ENCODE data around the gene NPEPL1. TPM values are rescaled to one million over a fixed set of nuclear protein-coding genes. Genes with fewer than 3 reads are reported as not detected.

NPEPL1 gene
- total RNA-seq, 1 experiment from 2014 or later, result 44.7 TPM

- no peaks in the 10 kb centered on the region for H3K27me3 ChIP-seq
- peaks cover 74% of the 10 kb centered on the region for H3K36me3 ChIP-seq
- no peak for DNase-seq
- H3K9me3 ChIP-seq, result no peaks in the 10 kb centered on the region
- H3K4me3 ChIP-seq, result no peak overlapping the region
Measured at GRCh38 chr20:58669287-58670006, 23.2 kb upstream of the NPEPL1 start.

GRCh38 chr20:58670102-58670501 is 22.5 kb upstream of the NPEPL1 start:
- Histone ChIP-seq H3K4me3 (no peak overlapping the region), H3K27me3 (no peaks in the 10 kb centered on the region), H3K36me3 (peaks cover 76% of the 10 kb centered on the region), H3K9me3 (no peaks in the 10 kb centered on the region)
- DNase-seq, result no peak

GRCh38 chr20:58670659-58671058 is 21.9 kb upstream of the NPEPL1 start:
- no peaks in the 10 kb centered on the region for H3K9me3 ChIP-seq
- peaks cover 82% of the 10 kb centered on the region for H3K36me3 ChIP-seq
- no peak overlapping the region for H3K4me3 ChIP-seq
- no peak for DNase-seq
- H3K27me3 ChIP-seq, result no peaks in the 10 kb centered on the region

DNA sequence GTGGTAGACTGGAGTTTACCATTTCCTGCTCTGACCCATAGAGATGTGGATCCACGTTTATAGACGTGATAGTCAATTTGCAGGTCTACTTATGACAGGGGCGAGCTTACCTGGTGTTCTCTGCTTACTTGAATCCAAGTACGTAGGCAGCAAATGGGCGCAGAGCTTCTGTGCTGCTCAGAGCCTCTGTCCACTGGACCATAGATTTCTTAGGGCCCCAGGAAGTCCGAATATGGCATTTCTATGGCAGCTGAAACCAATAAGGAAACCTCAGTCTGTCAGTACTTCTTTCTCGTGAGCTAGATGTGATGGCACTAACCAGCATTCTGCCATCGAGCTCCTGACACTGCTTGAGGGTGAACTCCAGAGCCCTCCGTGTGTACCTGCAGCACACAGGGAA is 19.5 kb upstream of the NPEPL1 start:
- peaks cover 88% of the 10 kb centered on the region for H3K36me3 ChIP-seq
- H3K4me3 ChIP-seq, result no peak overlapping the region
- DNase-seq, result no peak
- no peaks in the 10 kb centered on the region for H3K9me3 ChIP-seq
- no peaks in the 10 kb centered on the region for H3K27me3 ChIP-seq

- Histone ChIP-seq H3K36me3 (peaks cover 87% of the 10 kb centered on the region), H3K27me3 (no peaks in the 10 kb centered on the region)
- no peak for DNase-seq
Measured at GRCh38 chr20:58675146-58675584, 17.4 kb upstream of the NPEPL1 start.

DNA sequence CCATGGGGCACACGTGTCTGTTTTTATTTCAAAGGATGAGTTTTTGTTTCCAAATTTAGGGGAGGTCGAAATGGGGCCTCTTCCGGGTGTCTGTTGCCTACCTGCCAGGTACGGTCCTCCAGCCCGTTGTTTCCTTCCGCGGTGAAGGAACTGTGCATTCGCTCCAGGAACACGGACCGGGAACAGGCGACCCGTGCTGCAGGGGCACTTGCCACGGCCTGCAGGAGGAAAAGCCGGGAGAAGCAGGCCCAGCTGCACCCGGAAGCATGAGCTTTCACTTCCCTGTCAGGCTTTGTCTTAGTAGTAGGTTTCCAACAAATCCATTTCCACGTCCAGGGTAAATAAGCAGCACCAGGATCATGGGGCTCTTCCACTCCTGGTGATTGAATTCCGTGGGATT is 17.0 kb upstream of the NPEPL1 start:
- Histone ChIP-seq H3K4me3 (no peak overlapping the region), H3K9me3 (no peaks in the 10 kb centered on the region), H3K36me3 (peaks cover 85% of the 10 kb centered on the region), H3K27me3 (no peaks in the 10 kb centered on the region)
- no peak for DNase-seq

More at GRCh38 chr20:58675146-58675584, 17.4 kb upstream of the NPEPL1 start:
- Histone ChIP-seq H3K9me3 (no peaks in the 10 kb centered on the region), H3K4me3 (no peak overlapping the region)

GRCh38 chr20:58676161-58676560 is 16.4 kb upstream of the NPEPL1 start:
- Histone ChIP-seq H3K36me3 (peaks cover 84% of the 10 kb centered on the region), H3K27me3 (no peaks in the 10 kb centered on the region), H3K4me3 (no peak overlapping the region), H3K9me3 (no peaks in the 10 kb centered on the region)
- DNase-seq, result no peak

DNA sequence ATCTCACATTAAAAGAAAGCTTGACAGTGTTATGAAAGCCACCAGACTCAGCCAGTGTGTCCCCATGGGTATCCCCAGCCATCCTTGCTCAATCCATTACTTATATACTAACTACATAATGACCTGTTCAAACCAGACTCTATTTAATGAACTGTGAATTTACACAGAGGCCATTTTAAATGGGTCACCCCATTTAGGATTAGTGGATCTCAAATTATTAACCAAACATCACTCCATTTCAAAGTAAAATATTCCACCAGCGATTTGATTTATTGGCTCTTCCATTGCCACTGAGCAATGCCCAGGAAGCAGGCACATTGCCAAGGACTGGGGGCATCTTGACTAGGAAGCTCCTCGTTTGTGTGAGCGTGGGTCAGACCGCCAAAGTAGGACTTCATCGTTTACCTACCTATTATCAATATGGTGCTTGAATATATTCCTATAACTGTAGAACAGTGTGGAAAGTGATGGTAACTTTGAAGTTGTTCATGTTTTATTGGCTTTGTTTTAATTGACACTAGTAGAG is 15.5 kb upstream of the NPEPL1 start:
- no peak for DNase-seq
- no peak overlapping the region for H3K4me3 ChIP-seq
- H3K9me3 ChIP-seq, result no peaks in the 10 kb centered on the region
- H3K36me3 ChIP-seq, result peaks cover 78% of the 10 kb centered on the region
- no peaks in the 10 kb centered on the region for H3K27me3 ChIP-seq

DNA sequence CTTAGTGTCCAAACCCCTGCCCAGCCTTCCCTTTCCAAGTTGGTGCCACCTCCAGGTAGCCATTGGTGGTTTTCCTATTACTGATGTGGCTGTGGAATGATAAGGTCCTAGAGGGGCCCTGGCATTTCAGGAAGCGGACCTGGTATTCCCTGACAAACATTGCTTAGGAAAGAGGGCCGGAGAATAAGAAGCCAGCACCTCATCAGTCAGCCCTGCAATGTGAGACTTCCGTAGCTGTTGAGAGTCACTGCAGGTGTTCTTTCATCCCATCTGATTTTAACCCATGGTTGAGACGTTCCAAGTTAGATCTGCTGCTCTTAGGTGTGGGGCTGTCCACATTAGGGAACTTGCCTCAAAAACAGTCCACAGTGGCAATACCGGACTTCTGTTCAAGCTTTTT is 14.8 kb upstream of the NPEPL1 start:
- no peaks in the 10 kb centered on the region for H3K9me3 ChIP-seq
- no peak overlapping the region for H3K4me3 ChIP-seq
- H3K27me3 ChIP-seq, result no peaks in the 10 kb centered on the region
- no peak for DNase-seq
- H3K36me3 ChIP-seq, result peaks cover 74% of the 10 kb centered on the region

DNA sequence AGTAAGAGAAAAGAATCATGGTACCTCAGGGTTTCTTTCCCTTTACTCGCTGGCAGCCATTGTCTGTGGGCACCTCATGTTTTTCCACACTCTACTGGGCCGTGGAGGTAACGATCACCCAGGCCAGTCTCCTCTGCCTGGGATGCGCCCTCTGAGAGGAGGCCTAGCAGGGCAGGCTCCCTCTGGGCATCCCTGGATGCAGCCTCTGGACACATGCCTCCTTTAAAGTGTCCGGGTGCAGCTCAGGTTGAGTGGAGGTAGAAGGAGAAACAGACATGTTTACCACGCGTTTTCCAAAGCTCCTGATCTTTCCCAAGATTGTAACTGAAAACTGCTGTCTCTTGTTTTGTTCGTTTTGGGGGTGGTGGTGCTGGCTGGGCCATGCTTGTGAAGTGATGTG is 13.8 kb upstream of the NPEPL1 start:
- Histone ChIP-seq H3K9me3 (no peaks in the 10 kb centered on the region), H3K27me3 (no peaks in the 10 kb centered on the region), H3K4me3 (no peak overlapping the region), H3K36me3 (peaks cover 64% of the 10 kb centered on the region)
- DNase-seq, result no peak

GRCh38 chr20:58682656-58683531 is 9.7 kb upstream of the NPEPL1 start:
- Histone ChIP-seq H3K36me3 (peaks cover 23% of the 10 kb centered on the region), H3K27me3 (no peaks in the 10 kb centered on the region), H3K9me3 (no peaks in the 10 kb centered on the region), H3K4me3 (no peak overlapping the region)
- no peak for DNase-seq

DNA sequence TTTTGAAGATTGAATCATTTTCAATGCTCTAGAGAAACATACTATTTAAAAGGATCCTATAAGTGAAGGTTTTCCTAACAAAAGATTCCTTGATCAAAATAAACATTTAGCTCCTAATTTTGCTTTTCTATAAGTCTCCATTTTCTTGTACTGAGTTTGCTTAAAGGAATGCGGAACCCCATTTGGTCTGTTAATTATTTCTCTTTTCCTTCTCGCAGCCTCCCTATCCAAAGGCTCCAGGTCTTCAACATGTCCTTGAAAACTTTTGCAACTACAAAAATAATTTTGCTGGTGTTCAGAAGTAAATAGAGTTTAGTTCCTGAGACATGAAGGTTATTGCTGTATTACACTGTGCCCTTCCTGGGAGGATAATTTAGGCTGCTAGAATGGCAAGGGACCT is 8.3 kb upstream of the NPEPL1 start:
- Histone ChIP-seq H3K27me3 (no peaks in the 10 kb centered on the region), H3K9me3 (no peaks in the 10 kb centered on the region), H3K4me3 (no peak overlapping the region), H3K36me3 (peaks cover 14% of the 10 kb centered on the region)
- DNase-seq, result no peak

DNA sequence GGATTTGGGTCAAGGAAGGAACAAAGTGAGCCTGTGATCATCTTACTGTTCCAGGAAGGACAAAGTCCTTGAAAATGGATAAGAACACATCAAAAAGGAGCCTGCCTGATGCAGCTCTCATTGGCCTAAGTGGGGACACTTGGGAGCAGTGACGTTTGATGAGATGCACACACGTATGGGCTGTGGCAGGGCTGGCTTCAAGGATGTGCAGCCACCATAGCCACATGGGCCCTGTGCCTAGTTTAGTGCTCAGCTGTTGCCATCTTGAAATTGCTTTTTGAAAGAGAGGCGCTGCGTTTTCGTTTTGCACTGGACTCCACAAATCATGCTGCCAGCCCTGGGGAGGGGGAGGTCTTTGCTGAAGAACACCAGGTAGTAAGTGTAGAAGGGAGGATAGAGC is 6.6 kb upstream of the NPEPL1 start:
- H3K27me3 ChIP-seq, result no peaks in the 10 kb centered on the region
- no peaks in the 10 kb centered on the region for H3K9me3 ChIP-seq
- DNase-seq, result no peak
- no peak overlapping the region for H3K4me3 ChIP-seq
- peaks cover under 1% of the 10 kb centered on the region; the same call in 1 of the 2 replicates for H3K36me3 ChIP-seq

GRCh38 chr20:58688414-58688813 is 4.2 kb upstream of the NPEPL1 start:
- H3K4me3 ChIP-seq, result no peak overlapping the region
- H3K9me3 ChIP-seq, result peaks cover 4% of the 10 kb centered on the region; the same call in 1 of the 2 replicates
- no peak for DNase-seq
- H3K36me3 ChIP-seq, result peaks cover 5% of the 10 kb centered on the region
- H3K27me3 ChIP-seq, result no peaks in the 10 kb centered on the region

GRCh38 chr20:58688840-58689239 is 3.8 kb upstream of the NPEPL1 start:
- Histone ChIP-seq H3K27me3 (no peaks in the 10 kb centered on the region), H3K36me3 (peaks cover 8% of the 10 kb centered on the region), H3K4me3 (no peak overlapping the region), H3K9me3 (peaks cover 4% of the 10 kb centered on the region; the same call in 1 of the 2 replicates)
- no peak for DNase-seq

- no peak for DNase-seq
- Histone ChIP-seq H3K27me3 (no peaks in the 10 kb centered on the region), H3K36me3 (peaks cover 9% of the 10 kb centered on the region), H3K9me3 (peaks cover 4% of the 10 kb centered on the region; the same call in 1 of the 2 replicates), H3K4me3 (no peak overlapping the region)
Measured at GRCh38 chr20:58690396-58691135, 2.0 kb upstream of the NPEPL1 start.
